AG20443 (cell line): Measurements from ENCODE around the gene TRAF3IP1.
"Not testable (repeated sequence)": the region's sequence is repeated elsewhere in the genome, so short reads cannot be mapped to it uniquely, and the experiment has no call there.

Experiments
- DNase-seq: peaks from one replicate; pipeline ENCODE4 v3.0.0; 2012; ENCODE audit warnings: low spot score, mixed read lengths

Gene TRAF3IP1

GRCh38 chr2:238320246-238320647, at the start of gene TRAF3IP1:
Gene TRAF3IP1 (plus strand): TSS chr2:238320518. CDS start chr2:238320663, 145 bp downstream.
- peak; percentile 100 for DNase-seq

DNA sequence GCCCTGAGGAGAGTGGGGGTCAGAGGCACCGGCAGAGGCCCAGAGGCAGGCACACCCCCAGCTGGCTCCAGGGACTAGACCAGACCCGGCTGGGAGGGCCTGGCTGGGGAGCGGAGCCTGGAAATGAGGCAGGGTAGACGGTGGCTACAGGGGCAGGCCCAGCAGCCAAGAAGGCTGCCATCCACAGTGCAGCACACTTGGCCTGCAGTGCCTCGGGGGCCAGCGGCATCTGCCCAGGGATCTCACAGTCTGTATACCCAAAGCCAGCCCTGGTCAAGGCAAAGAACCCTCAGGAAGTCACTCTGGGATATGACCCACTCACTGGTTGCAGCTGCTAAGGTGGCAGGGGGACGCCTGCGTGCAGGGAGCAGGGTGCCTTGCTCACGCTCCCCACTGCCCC, 49.7 kb upstream of the TRAF3IP1 start:
- no peak for DNase-seq

- no peak for DNase-seq
Measured at GRCh38 chr2:238271061-238271554, 49.2 kb upstream of the TRAF3IP1 start.

GRCh38 chr2:238271686-238272085, 48.6 kb upstream of the TRAF3IP1 start:
- DNase-seq = not testable (repeated sequence)

DNA sequence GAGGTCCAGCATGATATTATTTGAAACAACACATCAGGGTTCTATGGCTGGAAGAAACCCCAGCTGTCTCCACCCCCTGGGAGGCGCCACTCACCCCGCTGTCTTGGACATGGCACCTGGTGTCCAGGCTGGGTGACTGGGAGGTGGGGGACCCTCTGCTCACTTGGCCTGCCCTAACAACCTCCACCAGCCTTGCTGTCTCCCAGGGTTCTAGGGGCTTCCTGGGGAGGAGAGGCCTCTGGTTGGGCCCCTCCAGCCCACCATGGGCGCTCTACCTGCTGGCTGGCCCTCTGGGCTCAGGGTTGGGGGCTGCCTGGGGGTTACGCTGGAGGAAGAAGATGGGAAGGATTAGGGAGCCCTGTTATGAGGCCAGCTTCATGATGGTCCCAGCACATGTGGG, 48.2 kb upstream of the TRAF3IP1 start:
- no peak for DNase-seq

DNA sequence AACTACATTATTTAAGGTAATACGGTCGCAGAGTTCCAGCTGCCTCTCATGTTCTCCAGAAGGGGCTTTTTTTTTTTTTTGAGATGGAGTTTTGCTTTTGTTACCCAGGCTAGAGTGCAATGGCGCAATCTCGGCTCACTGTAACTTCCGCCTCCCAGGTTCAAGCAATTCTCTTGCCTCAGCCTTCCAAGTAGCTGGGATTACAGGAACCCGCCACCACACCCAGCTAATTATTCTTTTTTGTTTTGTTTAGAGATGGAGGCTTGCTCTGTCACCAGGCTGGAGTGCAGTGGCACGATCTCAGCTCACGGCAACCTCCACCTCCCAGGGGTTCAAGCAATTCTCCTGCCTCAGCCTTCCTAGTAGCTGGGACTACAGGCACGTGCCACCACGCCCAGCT, 46.9 kb upstream of the TRAF3IP1 start:
- not testable (repeated sequence) for DNase-seq

DNA sequence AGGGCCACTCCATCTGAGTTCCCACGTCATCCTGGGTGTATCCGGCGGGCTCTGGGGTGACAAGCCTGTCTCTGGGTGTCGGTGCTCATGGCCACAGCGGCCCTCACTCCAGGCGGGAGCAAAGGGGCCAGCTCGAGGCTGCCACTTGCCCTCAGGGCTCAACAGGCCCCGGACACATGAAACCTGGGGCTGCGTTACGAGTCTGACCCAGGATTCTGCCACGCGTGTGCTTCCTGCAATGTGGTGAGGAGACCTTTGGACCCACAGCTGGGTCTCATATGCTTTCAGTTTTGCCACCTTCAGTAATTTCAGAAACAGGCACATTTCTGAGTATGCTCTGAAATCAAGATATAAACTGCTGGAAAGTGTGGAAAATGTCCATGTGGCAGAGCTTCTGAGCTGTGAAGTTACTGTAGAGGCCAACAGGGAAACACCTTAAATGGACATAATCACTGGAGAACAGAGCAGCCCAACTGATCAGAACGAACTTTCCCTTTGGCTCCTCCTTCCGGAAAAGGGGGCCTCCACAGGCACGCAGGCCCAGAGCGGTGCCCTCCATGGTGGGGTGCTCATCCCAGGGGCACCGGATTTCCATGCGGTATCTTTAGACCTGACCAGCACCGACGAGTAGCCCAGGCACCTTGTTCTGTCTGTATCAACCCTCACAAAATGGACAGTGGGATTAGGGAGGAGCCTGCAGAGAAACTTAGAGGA, 46.0 kb upstream of the TRAF3IP1 start:
- no peak for DNase-seq

DNA sequence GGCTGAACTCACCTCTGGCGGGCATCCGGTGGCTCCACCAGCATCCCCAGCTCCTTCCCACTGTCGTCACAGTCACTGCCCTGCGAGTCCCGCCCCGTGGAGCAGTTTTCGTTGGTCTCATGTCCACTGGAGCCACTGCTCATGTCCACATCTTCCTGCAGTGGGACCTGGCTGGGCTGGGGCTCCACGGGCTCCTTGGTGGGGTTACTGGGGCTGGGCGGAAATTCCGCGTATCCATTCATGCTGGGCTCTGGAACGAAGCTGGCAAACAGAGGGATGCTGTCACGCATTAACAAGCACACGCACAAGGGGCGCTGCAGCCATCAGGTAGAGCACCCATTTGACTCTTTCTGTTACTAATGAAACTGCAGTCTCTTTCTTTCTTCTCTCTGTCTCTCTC, 42.6 kb upstream of the TRAF3IP1 start:
- DNase-seq = no peak

GRCh38 chr2:238278626-238279323, 41.5 kb upstream of the TRAF3IP1 start:
- no peak for DNase-seq

GRCh38 chr2:238279324-238279682, 41.0 kb upstream of the TRAF3IP1 start:
- no peak for DNase-seq

GRCh38 chr2:238280083-238280825, 40.1 kb upstream of the TRAF3IP1 start:
- DNase-seq = no peak

- no peak for DNase-seq
Measured at GRCh38 chr2:238281826-238282480, 38.4 kb upstream of the TRAF3IP1 start.

DNA sequence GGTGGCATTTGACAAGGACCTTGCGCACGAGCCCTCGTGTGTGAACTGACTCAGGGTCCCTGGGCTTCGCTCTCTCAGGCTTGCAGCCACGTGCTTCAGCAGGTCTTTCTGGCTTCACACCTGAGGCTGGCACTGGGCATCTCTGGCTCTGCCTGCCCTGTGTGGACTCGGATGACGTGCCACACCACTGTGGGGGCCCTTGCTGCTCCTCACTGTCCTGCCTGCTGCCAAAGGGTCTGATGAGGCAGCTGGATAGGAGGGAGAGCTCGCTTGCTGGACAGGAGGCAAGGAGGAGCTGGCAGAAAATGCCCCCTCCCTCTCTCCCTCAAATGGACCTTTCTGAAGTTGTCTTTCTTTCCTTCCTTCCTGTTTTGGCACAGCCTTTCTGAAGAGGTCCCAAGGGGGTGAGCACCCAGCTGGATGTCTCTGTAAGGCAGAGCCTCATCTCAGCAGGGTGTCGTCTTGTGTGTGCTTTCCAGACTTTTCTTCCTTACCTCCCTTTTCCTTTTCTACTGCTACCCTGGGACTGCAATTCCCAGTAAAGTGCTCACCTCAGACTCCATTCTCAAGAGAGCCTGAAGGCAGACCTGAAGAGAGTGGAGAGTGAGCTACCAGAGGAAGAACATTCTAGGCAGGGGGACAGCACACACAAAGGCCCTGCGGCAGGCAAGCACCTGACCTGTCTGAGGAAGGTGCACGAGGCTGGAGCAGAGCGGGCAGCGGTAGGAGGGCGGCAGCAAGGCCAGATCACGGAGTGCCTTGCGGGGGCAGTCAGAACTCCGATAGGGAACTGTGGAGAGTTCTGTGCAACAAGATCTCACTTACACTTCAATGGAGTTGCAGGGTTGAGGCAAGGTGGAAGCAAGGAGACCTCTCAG, 37.2 kb upstream of the TRAF3IP1 start:
- no peak for DNase-seq

- no peak for DNase-seq
Measured at GRCh38 chr2:238284802-238285515, 35.4 kb upstream of the TRAF3IP1 start.

DNA sequence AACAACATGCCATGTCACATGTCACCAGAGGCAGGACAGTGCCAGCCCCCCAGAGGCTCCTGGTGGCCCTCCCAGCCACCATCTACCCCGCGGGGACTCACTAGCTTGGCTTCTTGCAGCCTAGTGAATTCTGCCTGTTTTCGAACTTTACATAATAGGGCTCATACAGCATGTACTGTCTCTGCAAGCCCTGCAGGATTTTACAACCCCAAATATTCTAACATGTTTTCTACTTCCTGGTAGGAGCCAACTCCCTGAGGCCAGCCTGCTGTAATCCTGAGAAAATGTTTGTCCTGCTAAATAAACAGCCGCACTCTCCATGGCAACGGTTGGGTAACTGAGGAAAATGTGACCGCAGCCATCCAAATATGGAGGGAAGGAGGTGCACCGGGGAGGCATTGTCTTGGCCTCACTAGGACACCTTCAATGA, 34.6 kb upstream of the TRAF3IP1 start:
- peak; percentile 89 for DNase-seq

GRCh38 chr2:238286095-238286494, 34.2 kb upstream of the TRAF3IP1 start:
- no peak for DNase-seq

DNA sequence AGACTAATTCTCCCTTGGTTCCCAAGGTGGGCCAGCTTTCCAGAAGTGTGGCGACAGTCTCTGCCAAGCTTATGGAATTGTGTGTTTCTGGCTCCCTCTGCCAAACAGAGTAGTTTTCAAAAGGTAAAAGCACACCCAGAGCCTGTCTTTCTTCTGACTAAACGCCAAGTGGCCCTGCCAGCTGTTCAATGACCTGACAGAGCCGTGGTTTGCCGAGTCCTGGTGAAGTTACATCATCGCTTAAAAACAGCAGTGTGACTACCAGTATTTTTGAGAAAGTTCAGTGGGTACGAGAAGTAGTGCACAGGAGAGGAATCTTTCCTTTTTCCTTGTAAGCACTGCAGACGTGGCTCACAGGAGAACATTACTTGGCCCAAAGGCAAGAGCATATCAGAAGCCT, 33.8 kb upstream of the TRAF3IP1 start:
- peak; percentile 64 for DNase-seq

- no peak for DNase-seq
Measured at GRCh38 chr2:238286987-238287736, 33.2 kb upstream of the TRAF3IP1 start.

GRCh38 chr2:238287737-238288649, 32.3 kb upstream of the TRAF3IP1 start, which contains the start of gene PER2:
Gene PER2 (minus strand): TSS chr2:238288610. CDS start chr2:238277936, 10,674 bp downstream.
- peak; percentile 80 for DNase-seq
